Activated CD8-positive, alpha-beta memory T cell treated with anti-CD3 and anti-CD28 coated beads for 36 hours (primary cell): ENCODE results near the gene POU2AF1. TPM values are rescaled to one million over a fixed set of nuclear protein-coding genes. Genes with fewer than 3 reads are reported as not detected.

Source experiments
- CTCF ChIA-PET: fragments of 350-600 bp; sonication (Branson Sonifier 250); formaldehyde crosslinking; loops from one replicate; lab custom pipeline; 2021; ENCODE audit warnings: antibody characterized with exemption; lab: Charles Lee
- POLR2A ChIA-PET: fragments of 350-600 bp; sonication (Branson Sonifier 250); formaldehyde crosslinking; loops from one replicate; lab custom pipeline; 2021; ENCODE audit warnings: antibody characterized with exemption; lab: Charles Lee
- total RNA-seq, 2 experiments: library from RNA; stranded (reverse); gene quantifications; one replicate each; pipeline ENCODE4 v1.2.3, GENCODE V29; 2021

POU2AF1 gene
- total RNA-seq, 2 experiments from 2014 or later, result 4.8 to 5.7 TPM

DNA sequence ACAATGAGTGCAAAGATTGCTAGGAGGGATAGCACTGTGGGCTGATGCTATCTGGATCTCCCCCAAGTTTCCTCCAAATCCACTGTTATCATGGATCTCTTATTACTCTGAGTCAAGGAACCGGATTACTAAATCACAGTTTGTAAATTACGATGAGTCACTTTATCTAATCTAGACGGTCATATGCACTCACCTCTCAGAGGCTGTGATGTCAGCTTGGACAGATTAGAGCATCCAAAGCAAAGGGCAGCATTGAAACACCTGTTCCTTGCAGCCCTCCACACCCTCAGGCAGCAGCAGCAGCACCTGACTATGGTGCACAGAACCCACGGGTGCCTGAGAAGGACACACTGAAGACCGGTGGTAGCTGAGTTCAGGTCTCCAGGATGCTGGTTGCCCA, 14.0 kb upstream of the POU2AF1 start:
- ChIA-PET CTCF (interaction anchor here (1.3 kb wide), 1 partner anchor 30 kb away, joined by 5 read pairs; no protein-coding TSS in a partner anchor), POLR2A (no interaction called here)

DNA sequence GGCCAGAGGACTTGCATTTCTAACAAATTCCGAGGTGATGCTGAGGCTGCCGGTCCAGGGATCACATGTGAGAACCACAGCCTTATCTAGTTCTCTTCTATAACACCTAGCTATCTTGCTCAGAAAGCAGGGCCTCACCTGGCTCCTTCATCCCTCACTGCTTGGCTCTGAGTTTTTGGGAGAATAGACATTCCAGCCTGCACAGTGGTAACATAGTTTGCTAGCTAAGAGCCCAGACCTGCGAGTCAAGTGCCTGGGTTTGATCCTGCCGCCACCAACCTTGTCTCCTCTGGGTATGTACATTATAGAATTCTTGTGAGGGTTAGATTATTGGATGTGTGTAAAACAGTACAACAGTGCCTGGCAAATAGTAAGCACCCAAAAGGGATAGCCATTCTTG, 13.5 kb upstream of the POU2AF1 start:
- ChIA-PET POLR2A (no interaction called here), CTCF (interaction anchor here (1.3 kb wide), 1 partner anchor 30 kb away, joined by 5 read pairs; no protein-coding TSS in a partner anchor)

GRCh38 chr11:111391328-111392124, 12.5 kb upstream of the POU2AF1 start:
- CTCF ChIA-PET, result no interaction called here
- POLR2A ChIA-PET, result no interaction called here

DNA sequence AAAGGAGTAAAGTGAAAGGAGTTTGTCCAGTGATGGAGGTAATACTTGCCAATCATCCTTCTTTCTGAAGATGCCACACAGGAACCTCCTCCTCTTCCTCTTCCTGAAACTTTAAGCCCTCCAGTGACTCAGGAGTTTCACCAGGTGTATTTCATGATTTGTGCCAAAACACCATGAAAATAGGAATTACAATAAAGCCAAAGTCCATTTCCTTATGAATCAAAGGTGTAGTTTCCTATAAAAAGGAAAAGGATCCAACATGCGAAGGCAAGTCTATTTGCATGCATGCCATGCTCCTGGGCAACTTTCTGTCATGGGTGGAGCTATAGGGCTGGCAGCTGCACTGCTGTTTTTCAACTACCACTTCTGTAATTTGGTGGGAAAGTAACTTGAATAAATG, 9.8 kb upstream of the POU2AF1 start:
- POLR2A ChIA-PET, result no interaction called here
- CTCF ChIA-PET, result no interaction called here

DNA sequence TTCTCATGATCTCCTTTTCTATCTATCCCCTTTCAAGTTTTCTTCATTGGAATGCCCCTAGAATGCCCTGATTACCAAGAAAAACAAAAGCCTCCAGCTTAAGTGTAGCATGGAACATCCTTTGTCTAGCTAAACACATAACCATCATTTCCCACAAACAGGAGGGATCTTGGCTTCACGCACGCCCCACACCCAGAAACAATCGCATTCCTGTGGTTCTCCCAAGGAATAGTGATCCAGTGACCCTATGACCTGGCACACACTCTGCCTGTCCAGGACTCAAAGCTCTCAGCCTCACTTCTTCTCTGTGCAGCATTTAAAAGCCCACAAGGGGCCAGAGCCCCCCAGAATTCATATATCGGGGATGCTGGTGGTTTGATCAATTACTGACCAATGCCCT, 9.3 kb upstream of the POU2AF1 start:
- CTCF ChIA-PET, result no interaction called here
- POLR2A ChIA-PET, result no interaction called here

- CTCF ChIA-PET, result no interaction called here
Measured at GRCh38 chr11:111387363-111387762, 8.3 kb upstream of the POU2AF1 start.

DNA sequence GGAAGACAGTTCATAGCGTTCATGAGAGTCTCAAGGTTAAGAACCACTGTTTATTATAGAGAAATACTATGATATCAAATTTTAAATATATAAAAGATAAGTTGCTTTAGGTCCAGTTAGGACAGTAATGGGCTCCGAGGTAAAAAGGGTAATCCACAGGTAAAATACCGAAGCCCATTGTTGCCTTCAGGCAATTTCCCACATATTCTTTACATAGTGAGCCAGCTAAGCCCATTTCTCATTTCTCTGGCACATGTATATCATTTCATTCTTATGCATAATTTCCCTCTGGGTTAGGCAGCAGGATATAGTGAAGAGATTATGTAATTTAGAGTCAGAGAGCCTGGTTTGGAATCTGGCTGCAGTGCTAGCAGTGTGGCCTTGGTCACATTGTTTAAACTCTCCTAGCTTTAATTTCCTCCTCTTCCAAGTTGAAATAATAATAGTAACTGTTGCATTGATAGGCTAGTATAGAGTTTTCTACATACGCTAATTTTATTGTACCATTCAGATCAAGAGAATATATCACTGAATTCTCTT, 7.6 kb upstream of the POU2AF1 start:
- CTCF ChIA-PET, result no interaction called here
- POLR2A ChIA-PET, result no interaction called here

More at GRCh38 chr11:111387363-111387762, 8.3 kb upstream of the POU2AF1 start:
- POLR2A ChIA-PET, result interaction anchor here (0.7 kb wide), 1 partner anchor 215 kb away, joined by 4 read pairs; the partner anchor contains the start of gene SIK2

- POLR2A ChIA-PET, result no interaction called here
- CTCF ChIA-PET, result interaction anchor here (1.0 kb wide), 1 partner anchor 14 kb away, joined by 3 read pairs; no protein-coding TSS in a partner anchor
Measured at GRCh38 chr11:111384494-111384893, 5.4 kb upstream of the POU2AF1 start.

GRCh38 chr11:111382451-111382850, 3.4 kb upstream of the POU2AF1 start:
- ChIA-PET POLR2A (no interaction called here), CTCF (no interaction called here)

DNA sequence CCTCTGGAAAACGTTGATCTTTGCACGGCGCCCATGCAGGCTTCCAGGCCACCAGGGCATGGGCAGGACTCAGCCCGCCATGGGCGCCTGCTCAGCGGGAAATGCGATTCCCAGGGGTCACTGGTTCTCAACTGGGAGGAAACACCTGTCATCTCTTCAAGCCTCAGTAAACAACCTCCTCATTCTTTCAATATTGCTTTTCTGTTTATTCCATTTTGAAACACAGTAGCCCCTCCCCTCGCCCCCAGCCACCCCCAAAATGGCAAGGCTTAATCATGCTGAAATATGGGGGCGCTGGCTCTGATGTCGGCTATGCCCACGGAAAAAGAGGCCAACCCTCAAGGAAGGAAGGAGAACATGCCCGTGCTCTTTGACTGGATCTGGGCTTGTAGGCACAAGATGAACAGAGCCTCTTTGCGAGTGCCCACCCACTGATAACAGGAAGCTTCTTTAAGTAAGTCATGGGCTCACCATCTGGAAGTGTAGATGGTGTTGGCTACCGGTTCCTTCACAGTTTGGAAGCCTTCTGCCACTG, 594 bp upstream of the POU2AF1 start:
- POLR2A ChIA-PET, result interaction anchor here (0.6 to 1.1 kb wide), 2 partner anchors 11 to 213 kb away, joined by 3 to 4 read pairs; no protein-coding TSS in a partner anchor
- CTCF ChIA-PET, result interaction anchor here (0.8 to 1.2 kb wide), 2 partner anchors 9 to 39 kb away, joined by 3 read pairs; no protein-coding TSS in a partner anchor

DNA sequence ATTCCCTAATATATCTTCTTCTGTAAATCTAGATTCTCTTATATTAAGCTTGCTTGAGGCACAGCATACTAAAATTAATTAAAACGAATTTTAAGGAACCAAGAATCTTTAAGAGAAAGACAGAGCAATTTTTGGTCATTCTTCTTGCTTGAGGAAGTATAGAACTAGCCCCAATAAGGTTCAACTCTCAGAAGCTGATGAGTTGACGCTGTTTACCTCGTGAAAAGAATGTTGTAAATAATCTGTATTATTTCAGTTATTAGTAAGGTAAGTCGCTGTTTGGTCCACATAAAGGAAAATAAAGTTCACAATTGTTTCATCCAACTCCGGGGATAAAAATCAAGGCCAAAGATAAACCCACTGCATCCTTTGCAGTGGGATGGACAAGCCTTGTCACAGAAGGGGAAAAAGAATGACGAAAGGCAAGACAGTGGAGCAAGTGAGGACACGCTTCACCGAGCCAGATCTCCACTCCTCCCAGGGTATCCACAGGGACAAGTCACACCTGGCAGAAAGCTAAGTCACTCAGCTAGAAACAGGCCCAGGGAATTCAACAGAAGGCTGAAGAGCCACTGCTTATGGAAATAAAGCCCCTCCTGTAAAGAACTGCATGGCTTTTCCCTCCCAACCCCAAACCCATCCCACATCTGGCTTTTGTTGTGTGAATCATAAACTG, 752 bp downstream of the POU2AF1 start:
- CTCF ChIA-PET, result interaction anchor here (1.2 kb wide), 1 partner anchor 7 kb away, joined by 3 read pairs; no protein-coding TSS in a partner anchor
- POLR2A ChIA-PET, result interaction anchor here (0.9 kb wide), 1 partner anchor 15 kb away, joined by 3 read pairs; no protein-coding TSS in a partner anchor

GRCh38 chr11:111376181-111376871, 2.7 kb downstream of the POU2AF1 start:
- POLR2A ChIA-PET, result no interaction called here

GRCh38 chr11:111373590-111373989, 5.5 kb downstream of the POU2AF1 start:
- CTCF ChIA-PET, result no interaction called here
- POLR2A ChIA-PET, result no interaction called here

More at GRCh38 chr11:111376181-111376871, 2.7 kb downstream of the POU2AF1 start:
- CTCF ChIA-PET, result no interaction called here

DNA sequence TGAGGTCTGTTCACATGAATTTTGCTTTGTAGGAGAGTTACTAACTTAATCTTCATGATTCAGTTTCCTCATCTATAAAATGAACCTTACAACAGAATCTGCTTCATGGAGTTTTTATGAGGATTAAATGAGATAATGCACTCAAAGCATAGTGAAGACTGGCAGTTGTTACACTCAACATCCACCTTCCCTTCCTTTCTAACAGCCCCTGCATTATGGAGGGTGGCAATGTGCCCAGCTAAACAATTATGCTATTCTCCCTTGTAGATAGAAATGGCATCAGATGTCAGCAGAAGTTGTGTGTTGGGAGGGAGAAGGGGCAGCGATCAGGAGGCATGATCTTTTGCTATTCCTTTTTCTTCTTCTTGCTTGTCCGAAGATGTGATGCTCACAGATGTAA, 6.5 kb downstream of the POU2AF1 start:
- ChIA-PET CTCF (no interaction called here), POLR2A (no interaction called here)

GRCh38 chr11:111370902-111371578, 8.0 kb downstream of the POU2AF1 start:
- POLR2A ChIA-PET, result no interaction called here
- CTCF ChIA-PET, result interaction anchor here (1.3 to 1.6 kb wide), 2 partner anchors 8 to 13 kb away, joined by 3 read pairs; partner anchors contain the start of gene POU2AF1

- ChIA-PET POLR2A (no interaction called here), CTCF (interaction anchor here (1.3 to 1.6 kb wide), 2 partner anchors 9 to 13 kb away, joined by 3 read pairs; partner anchors contain the start of gene POU2AF1)
Measured at GRCh38 chr11:111370270-111370901, 8.7 kb downstream of the POU2AF1 start.

DNA sequence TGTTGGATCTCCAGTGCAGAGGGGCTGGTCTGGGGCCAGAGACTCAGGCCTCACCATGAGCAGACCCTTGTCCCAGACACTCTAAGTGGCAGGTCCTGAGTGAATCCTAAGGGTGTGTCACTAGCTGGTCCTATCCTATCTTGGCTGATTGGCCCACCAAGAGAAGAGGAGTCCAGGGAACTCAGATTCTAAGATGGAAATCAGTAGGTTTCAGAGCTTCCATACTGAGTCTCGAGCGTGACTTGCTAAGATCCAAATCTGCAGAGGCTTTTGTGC, 10.9 kb downstream of the POU2AF1 start:
- POLR2A ChIA-PET, result interaction anchor here (1.1 kb wide), 1 partner anchor 11 kb away, joined by 4 read pairs; the partner anchor contains the start of gene POU2AF1
- CTCF ChIA-PET, result no interaction called here
